HG03521 (cell line): Measurements from ENCODE around the gene CLDN25.

Source experiments
- ATAC-seq: cut with Tn5 transposase; IDR thresholded peaks from one replicate; pipeline ENCODE4 v1.9.1; 2021; ENCODE audit warnings: mild to moderate bottlenecking, moderate library complexity; ENCODE audit not compliant: unreplicated experiment

CLDN25 gene

DNA sequence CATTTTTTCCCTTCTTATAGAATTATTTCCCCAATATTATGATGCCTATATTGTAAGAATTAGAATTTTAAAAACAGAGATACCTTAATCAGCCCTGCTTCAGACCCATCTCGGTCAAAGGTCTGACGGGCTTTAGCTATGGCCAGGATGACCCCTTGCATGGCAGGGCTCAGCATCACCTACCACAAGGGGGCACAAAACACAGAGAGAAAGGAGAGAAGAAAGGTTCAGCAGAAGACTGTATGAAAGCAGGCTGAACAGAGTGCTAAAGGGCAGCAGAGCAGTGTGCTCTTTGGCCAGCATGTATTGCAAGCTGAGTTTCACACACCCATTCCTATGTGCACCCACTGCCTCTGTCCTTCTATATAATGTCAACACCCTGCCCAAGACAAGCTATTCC lies 26.8 kb downstream of the CLDN25 start:
- no peak for ATAC-seq

DNA sequence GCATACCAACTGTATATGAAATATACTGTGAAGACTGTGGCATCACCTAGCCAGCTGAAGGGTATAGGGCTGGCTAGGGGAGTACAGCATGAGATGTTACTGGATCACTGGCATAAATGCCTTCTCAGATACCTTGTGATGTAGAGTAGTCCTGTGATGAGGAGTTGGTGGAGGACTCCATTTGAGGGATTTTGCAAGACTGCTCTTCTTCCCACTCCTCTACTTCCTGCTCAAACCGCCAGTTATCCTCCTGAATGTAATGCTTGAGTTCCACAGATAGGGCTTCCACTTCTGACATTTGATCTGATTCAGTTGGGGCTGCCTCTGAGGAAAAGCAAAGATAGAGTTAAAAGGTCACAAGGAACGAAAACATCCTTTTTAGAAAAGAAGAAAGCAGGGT lies 29.3 kb downstream of the CLDN25 start:
- ATAC-seq: no peak

GRCh38 chr11:113814181-113814580 lies 34.6 kb downstream of the CLDN25 start:
- no peak for ATAC-seq

- no peak for ATAC-seq
These were observed 37.6 kb downstream of the CLDN25 start for GRCh38 chr11:113817162-113817561.

GRCh38 chr11:113817626-113818025 lies 38.0 kb downstream of the CLDN25 start:
- no peak for ATAC-seq

DNA sequence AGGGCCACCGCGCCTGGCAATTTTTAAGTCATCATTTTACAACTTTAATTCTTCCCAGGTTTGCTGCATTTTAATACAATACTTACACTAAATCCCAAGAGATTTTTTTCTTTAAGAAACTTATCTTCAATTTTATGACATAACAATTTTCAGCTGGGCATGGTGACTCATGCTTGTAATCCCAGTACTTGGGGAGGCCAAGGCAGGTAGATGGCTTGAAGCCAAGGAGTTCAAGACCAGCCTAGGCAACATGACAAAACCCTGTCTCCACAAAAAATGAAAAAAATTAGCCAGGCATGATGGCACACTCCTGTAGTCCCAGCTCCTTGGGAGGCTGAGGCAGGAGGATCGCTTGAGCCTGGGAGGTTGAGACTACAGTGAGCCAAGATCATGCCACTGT lies 38.8 kb downstream of the CLDN25 start:
- ATAC-seq: no peak

GRCh38 chr11:113827477-113827876 lies 47.9 kb downstream of the CLDN25 start:
- ATAC-seq: no peak

GRCh38 chr11:113828191-113828590 lies 48.6 kb downstream of the CLDN25 start:
- ATAC-seq: no peak

DNA sequence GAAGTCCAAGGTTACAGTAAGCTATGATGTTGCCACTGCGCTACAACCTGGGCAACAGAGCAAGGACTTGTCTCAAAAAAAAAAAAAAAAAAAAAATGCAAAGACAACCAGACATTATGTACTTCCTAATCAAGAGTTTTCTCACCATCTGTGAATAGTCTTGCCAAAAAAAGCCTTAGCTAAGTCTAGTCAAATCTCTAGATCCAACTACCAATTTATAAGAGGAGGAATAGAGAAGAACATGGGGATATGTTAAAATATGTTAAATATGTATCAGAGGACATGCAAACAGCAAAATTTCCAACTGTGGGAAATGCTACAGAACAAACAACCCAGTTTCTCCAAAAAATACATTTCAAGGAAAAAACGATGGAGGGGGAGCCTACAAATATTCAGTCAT lies 50.2 kb downstream of the CLDN25 start:
- no peak for ATAC-seq
